CD4-positive, alpha-beta T cell treated with Interleukin-21 for 1 hour (primary cell): Measurements from ENCODE around the gene SMARCB1.

Experiments used
- DNase-seq: peaks from one replicate; pipeline ENCODE4 v3.0.0-alpha.2; 2020

SMARCB1 gene

DNA sequence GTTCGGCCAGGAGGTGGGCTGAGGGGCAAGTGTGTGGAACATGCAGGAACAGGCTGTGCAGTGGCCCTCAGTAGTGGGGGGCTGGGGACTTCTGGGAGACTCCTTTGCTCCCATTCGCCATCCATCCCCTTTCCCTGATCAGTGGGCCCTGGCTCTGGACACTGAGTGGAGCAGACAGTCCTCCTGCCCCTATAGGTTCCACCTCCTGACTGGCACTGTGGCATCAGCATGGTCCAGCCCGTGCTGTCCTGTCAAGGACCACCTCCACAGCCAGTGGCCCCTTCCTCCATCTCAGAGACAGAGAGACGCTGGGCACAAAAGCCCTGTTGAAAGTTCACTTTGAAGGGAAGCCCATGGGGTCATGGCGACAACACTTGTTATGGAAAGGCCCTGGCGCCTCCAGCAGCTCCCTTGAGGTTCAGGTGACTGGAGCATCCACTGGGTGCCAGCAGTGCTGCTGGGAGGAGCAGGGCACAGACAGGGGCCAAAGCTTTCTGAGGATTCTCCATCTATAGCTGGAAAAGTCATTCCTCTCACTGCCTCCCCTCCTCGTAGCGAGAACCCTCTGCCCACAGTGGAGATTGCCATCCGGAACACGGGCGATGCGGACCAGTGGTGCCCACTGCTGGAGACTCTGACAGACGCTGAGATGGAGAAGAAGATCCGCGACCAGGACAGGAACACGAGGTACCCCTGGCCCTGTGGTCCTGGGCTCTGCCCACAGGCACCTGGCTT, 46.4 kb downstream of the SMARCB1 start:
- DNase-seq: no peak

DNA sequence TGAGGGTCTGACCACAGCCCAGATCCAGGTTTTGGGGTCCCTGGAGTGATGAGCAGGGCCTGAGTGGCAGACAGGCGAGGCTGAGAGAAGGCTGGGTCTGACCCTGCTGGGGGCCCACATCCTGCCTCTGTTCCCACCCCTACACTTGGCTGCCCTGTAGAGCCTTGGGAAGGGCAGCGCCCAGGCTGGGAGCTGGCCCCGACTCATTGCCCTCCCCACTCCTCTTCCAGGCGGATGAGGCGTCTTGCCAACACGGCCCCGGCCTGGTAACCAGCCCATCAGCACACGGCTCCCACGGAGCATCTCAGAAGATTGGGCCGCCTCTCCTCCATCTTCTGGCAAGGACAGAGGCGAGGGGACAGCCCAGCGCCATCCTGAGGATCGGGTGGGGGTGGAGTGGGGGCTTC, 47.1 kb downstream of the SMARCB1 start:
- DNase-seq: no peak

DNA sequence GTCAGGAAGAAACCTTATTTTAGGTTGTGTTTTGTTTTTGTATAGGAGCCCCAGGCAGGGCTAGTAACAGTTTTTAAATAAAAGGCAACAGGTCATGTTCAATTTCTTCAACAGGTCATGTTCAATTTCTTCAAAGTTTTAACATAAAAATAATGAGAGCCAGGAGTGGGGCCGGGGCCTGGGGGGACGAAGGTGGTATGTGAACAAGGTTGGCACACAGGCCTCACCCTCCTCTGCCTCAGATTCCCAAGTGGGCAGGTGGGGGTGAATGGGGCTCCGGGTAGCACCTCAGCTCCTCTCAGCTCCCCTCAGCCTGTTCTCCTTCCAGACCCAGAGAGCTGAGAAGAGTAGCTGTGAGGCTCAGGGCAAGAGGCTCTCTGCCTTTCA, 47.6 kb downstream of the SMARCB1 start:
- no peak for DNase-seq

DNA sequence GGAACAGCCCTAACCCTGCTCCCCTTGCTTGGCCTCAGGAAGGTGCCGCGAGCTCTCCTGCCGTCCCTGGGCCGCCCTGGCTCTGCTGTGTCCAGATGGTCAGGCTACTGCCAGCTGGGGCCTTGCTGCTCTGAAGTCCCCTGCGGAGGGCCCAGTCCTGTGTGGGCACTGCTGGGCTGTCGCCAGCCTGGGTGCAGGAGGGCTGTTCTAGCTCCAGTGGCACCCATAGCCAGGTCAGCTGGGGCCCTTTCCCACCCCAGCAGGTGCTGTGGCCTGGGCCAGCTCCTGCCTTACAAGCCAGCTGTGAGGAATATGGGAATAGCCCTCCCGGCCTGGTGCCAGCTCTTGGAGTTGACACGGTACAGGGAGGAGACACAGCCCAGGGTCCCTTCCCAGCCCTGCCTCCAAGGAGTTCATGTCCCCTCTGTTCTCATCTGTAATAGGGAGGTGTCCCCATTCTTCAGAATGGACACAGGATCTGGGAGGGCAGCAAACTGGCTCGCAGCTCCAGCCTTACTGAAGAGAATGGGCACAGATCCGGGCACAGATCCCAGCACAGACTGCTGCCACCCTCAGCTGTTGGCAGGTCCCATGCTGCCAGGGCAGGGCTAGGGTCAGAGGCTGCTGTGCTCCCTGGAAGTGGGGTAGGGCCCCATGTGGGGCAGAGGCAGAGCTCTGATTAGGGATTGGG, 48.2 kb downstream of the SMARCB1 start:
- DNase-seq: no peak

DNA sequence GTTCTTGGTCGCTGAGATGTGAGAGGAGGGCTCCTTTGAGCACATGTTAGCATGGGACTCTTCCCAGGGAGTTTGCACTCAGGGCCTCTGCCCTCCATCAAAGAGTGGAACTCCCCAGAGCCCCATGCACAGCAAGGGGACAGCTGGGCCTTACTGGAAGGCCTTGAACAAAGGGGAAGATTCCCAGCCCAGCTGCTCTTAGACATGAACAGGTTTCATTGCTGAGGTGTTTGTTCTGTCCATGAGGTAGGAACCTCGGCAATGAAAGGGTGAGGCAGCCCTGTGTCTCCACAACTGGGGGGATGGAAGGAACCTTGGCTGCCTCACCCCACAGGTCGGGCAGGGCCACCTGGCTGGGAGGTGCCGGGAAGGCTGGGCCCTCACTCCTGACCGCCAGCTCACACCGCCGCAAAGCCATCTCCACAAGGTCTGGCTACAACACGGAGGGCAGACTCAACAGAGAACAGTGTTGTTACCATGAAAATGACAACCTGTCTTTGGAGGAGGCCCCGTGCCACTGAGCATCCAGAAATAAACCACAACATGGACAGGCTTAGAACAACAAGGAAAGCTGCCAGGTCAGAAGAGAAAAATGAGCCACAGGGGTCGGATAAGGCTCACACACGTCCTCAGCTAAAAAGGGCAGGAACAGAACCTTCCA, 48.8 kb downstream of the SMARCB1 start:
- no peak for DNase-seq

DNA sequence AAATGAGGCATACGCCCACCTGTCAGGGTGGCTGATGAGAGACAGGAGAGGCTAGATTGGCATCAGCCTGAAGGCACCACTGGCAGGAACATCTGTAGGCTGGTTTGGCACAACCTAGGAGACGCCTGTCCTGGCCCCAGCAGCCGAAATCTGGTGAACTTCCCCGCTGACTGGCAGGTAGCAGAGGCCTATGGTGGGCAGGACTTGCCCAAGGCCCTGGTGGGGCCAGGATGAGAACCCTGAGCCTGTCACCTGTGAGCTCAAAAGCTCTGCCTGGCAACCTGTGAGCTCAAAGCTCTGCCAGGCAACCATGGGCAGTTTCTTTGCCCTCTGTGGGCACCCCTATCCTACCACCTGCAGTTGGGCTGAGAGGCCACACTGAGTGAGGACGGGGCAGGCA, 49.5 kb downstream of the SMARCB1 start:
- no peak for DNase-seq

DNA sequence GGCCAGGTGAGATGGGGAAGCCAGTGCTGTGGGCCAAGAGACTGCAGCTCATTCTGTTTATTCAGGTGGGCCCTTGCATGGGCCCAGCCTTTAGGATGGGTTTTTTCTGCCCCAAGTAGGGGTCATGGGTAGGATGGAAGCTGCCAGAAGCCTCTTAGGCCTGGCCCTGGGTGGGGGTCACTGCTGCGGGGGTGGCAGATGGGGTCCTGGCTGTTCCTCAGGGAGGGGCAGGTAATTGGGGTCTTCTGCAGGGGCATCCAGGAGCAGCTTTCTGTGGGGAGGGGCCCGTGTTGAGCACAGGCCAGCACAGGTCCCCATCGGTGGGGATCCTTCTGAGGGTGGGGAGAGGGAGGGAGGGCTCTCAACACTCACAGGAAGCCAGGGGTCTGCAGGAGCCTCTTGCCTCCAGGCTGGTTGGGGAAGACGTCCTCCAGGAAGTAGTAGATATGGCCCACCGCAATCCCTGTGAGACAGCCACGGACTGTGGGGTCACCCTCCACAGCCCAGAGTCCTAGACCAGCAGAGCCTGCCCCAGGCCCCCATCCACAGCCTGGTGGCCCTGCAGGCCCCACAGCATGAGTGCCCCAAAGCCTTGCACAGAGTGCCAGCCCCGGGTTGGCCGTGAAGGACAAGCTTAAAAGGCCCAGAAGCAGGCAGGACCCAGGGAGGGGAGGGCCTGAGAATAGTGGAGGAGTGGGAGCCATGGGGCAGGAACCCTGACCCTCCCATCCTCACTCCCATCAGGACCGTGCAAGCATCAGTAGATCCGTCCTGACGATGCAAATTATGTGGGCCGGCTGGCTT, 50.1 kb downstream of the SMARCB1 start:
- no peak for DNase-seq

DNA sequence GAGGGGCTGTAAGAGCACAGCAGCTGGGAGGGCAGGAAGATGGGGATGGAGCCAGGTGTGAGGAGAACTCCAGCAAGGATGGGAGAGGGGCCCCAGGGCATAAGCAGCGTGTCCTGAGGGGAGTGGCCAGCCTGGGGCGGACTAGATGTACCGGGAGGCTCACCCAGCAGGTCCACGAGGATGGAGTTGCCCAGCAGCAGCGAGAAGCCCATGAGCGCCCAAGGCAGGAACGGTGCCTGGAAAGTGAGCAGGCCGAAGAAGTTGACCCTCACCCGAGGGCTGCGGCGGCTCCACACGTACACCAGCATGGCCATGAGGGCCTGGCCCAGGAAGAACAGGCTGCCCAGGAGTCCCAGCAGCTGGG, 50.7 kb downstream of the SMARCB1 start:
- DNase-seq: no peak

DNA sequence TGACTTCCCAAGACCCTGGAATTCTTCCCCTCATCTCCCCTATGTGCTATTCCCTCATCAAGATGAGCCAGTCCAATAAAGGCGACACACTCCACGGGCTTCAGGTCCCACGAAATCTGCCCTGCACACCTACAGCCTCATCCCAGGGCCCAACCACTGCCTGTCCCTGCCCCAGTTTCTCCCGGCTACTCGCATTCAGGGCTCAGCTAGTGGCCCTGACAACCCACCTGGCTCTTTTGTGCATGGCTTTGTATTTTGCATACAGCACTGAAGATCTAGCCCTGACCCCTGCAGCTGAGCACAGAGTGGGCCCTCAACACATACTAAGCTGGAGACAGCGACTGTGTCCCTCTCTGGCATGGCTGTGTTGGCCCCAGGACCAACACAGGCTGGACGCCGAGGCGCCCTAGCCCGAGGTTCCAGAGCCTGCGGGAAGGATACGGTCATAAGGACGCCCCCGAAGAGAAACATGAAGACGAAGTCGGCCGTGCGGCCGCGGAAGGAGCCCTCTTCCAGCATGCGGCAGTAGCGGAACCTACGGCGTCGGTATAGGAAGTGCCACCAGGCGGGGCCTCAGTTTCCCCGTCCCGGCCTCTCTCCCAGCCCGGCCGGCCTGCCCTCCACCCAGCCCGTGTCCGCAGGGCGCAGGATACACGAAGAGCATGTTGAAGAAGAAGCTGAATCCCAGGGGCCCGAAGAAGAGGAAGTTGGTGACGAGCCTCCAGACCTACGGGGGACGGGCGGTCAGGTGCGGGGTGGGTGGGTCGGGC, 51.3 kb downstream of the SMARCB1 start:
- DNase-seq: no peak

DNA sequence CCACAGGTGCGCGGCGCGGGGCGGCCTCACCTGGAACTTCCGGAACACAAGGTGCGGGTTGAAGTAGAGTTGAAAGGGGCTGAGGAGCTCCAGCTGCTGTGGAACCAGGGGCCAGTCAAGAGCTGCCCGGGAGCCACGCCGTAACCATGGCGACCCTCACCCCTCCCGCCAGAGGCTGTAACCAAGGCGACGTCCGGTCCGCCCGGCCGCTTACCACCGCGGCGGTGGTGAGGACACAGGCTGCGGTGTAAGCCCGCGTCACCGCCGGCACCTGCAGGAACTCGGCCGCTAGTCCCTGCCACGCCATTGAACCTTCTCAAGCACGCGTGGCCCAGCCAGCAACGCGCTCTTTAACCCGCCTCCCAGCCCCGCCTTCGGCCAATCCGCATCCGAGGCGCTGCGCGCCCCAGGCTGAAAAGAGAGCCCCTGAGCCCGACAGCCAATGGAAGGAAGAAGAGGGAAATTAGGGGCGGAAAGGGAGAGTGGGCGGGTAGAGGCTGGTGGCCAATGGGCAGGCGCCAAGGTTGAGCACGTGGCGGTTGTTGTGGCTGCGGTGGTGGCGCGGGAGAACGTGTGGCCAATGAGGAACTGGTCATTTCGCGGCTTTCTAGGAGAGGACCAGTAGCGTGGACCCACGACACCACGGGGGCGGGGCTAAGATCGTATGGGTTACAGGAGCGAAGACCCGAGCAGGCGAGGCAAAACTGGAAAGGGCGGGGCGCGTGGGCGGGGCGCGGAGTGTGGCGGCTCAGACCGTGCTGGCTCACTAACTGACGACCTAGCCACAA, 52.1 kb downstream of the SMARCB1 start, which contains the start of gene DERL3:
TSS of gene DERL3 (minus strand) at position 326 of the 788 bp plus-strand sequence. CDS start at position 307, 19 bp downstream.
- DNase-seq: peak; percentile 97

DNA sequence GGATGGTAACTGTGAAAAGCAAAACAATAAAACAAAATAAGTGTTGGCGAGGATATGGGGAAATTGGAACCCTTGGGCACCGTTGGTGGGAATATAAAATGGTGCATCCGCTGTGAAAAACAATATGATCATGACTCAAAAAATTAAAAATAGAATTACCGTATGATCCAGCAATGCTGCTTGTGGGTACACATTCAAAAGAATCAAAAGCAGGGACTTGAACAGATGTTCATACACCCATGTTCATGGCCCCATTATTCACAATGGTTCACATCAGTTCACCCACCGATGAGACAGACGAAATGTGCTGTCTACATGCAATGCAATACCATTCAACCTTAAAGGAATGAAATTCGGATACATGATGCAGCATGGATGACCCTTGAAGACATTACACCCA, 53.3 kb downstream of the SMARCB1 start:
- no peak for DNase-seq

DNA sequence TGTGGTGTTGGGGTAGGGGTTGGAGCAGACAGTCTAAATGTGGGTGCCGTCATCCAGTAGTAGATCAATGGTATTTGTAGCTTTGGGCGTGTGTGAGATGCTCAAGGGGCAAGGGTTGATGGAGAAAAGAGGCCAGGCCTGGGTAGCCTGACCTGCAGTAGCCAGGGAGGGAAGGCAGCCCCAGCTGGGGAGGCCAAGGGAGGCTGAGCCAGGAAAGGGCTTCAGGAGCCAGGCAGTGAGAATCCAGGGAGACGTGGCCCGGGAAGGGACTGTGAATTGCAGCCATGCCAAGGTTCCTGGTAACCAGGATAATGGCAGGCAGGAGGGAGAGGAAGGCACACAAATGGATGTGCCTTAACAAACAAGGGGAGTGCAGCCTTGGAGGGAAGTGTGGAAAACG, 54.5 kb downstream of the SMARCB1 start:
- DNase-seq: no peak

DNA sequence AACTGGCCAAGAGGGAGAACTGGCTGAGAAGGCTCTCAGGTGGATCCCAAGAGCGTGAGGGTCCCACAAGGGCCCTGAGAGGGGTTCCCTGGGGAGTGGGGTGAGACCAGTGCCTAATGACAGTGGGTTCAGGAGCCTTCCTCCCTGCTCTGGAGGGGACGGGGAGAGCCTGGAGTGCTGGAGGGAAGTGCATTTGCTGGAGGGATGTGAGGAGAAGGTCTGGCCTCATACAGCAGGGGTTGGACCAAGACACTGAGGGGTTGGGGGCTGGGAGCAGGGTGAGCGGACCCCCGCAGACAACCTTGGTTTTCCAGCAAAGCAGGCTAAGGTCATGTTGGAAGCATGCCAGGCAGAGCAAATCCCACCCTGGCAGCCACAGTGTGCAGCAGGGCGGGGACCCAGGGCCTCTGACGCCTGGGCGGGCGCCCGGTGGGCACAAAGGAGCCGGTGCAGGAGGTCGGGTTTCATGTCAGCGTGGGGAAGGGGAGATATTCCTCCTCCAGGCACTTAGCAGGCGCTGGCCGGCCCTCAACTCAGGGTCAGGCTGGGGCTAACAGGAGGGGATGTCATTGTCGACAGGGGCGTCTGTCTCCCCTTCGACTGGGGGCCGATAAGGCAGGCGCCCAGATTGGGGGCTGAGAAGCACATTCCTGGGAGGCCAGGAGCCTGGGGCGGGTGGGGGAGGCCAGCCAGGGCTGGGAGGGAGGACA, 55.1 kb downstream of the SMARCB1 start:
- DNase-seq: no peak

DNA sequence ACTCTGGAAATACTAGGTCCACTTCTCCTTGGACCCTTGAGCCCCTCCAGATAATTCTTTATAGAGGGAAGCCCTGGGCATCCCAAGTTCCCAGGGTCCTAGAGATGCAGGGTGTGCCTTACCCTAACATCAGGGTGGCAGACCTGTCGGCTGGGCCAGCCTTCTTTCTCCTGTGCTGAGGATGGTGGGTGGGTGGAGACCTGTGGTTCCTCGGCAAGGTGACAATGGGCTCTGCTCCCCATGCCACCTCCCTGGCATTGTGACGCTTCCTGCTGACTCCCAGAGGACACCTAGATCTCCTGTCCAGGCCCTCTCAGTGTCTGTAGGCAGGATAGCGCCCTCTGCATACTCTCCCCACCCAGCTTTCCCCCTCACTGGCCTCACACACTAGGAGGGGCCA, 55.8 kb downstream of the SMARCB1 start:
- DNase-seq: no peak

DNA sequence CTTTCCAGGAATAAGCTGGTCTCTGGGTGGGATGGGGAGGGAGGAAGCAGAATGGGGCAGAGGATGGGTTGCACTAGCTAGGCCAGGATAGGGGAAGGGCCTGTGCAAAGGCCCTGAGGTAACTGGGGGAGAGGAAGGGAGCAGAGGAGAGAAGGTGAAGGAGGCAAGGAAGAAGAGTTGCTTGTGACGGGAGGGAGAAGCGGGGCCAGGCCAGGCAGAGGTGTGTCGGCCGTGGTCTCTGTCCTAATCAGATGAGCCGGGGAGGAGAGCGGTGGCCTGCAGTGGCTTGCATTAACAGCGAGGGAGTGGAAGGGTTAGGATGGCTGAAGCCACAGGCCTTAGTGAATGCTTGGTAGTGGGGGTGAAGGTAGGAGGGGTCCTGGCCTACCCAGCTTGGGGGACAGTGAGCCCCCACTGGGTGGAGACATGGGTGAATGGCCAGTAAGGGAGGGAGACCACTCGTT, 58.0 kb downstream of the SMARCB1 start:
- no peak for DNase-seq

DNA sequence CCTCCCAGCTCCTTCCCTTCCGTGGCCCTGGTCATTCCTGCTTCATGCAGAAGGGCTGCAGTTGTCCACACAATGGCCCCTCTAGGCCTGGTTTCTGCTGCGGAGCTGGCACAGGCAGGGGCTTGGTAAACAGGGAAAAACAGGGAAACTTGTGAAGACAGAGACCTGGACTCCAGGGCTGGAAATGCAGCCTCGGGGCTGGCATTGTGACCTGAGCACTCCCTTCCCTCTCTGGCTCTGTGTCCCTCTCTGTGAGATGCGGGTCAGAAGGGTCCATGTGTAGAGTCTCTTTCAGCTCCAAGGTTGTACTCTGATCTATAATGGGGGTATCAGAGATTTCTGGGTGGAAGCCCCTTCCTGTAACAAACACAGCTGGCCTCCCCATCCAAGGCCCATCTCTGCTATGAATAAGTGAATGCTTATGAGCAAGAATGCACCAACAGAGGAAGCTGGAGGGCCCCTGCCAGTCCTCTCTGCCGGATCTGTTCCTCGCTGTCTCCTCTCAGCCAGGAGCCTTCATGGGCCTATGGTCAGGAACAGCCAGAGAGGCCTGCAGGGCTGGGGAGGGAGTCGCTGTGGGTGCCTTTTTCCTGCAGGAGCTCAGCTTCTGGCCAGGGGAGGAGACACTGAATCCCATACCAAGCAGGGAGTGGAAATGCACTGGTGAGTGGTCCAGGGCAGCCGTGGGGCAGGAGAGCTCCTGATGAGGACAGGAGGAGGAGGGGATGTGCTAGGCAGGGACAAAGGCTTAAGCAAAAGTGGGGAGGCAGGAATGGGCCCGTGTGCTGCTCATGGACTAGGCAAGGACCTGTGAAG, 58.7 kb downstream of the SMARCB1 start:
- DNase-seq: no peak

DNA sequence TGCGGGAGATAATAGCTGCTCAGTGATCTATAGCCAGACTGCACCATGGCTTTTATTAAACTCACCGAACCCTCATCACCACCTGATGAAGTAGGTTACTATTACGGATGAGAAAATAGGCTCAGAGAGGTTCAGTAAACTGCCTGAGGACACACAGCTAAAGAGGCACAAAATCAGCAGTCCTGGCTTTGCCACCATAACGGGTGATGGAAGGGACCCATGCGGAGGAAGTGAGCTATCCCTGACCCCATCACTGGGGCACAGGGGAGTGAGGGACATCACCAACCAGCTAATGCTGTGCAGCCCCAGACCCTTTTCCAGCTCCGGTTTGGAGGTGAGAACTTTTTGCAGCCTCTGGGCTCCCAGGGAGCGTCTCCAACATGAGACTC, 59.3 kb downstream of the SMARCB1 start:
- DNase-seq: no peak

DNA sequence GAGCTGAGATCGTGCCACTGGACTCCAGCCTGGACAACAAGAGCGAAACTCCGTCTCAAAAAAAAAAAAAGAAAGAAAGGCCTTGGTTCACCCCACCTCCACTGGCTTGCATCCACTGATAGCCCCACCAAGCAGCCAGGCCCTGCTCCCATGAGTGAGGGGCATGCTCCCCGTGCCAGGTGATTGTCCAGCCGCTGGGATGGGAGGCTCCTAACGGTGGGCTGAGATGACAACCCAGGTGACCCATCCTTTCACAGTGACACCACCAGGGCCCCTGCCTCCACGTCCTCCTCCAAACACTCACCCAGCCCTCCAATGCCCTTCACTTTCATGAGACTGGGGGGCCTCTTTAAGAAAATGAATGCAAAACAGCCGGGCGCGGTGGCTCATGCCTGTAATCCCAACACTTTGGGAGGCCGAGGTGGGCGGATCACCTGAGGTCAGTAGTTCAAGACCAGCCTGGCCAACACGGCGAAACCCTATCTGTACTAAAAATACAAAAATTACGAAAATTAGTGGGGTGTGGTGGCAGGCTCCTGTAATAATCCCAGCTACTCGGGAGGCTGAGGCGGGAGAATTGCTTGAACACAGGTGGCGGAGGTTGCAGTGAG, 60.6 kb downstream of the SMARCB1 start:
- DNase-seq: no peak
